Activated CD4-positive, alpha-beta T cell treated with anti-CD3 and anti-CD28 coated beads, Interleukin-2, Interleukin-4, amounts not matched to agents 100 ng/mL and 50 ng/mL, durations not matched to agents 16 hours and 8 hours (primary cell): ENCODE measurements around the gene MLXIP.

Experiments used
- DNase-seq: peaks from one replicate; pipeline ENCODE4 v3.0.0-alpha.2; 2020; ENCODE audit warnings: low spot score

Gene MLXIP

GRCh38 chr12:122079532-122080081 is 1.1 kb downstream of the MLXIP start:
- no peak for DNase-seq

GRCh38 chr12:122080149-122081082 is 1.9 kb downstream of the MLXIP start:
- no peak for DNase-seq

DNA sequence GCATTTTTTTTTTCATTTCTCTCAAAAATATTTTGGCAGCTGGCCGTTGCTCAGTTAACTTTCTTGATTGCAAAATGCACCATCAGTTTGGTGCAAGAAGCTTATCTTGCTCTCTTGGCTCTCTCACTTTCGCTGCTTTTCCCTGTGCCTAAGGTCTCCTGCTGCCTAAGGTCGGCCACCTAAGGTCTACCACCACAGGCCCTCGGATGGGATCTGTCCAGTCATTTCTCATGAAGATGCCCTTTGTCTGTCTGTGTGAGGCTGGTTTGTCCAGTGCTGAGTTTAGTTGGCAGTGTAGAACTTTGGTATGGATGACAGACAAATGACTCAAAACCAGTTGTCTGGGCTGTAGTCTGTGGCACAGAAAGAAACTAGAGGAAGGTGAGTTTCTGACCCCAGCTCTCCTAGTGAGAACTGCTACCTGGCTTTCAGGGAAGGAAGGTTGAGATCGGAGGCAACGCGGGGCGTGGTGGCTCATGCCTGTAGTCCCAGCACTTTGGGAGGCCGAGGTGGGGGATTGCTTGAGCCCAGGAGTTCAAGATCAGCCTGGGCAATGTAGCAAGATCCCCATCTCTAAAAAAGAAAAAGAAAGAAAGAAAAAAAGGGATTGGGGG is 2.6 kb downstream of the MLXIP start:
- peak; percentile 67 for DNase-seq

DNA sequence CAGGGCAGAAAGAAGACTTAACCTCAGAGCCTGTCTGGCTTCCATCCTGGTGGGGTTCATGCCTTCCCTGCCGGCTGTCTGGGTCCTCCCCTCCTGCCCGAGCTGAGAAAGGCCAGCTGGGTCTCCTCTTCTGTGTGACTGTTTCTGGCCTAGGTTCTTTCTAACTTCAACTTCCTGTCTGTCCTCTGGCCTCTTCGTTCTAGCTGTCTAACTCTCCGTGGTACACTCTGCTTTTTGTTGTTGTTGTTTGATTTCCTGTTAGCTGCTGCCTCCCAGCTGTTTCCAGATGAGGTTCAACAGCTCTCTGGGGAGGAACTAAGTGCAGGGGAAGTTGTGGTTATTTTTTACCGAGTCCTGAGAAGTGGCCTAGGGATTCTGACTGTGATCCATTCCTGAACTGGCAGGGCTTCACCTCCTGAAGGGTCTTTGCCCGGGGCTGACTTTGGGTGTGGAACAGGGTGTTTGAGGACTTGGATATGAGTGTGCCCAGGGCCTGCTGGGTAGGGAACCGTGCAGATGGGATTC is 3.2 kb downstream of the MLXIP start:
- peak; percentile 66 for DNase-seq

DNA sequence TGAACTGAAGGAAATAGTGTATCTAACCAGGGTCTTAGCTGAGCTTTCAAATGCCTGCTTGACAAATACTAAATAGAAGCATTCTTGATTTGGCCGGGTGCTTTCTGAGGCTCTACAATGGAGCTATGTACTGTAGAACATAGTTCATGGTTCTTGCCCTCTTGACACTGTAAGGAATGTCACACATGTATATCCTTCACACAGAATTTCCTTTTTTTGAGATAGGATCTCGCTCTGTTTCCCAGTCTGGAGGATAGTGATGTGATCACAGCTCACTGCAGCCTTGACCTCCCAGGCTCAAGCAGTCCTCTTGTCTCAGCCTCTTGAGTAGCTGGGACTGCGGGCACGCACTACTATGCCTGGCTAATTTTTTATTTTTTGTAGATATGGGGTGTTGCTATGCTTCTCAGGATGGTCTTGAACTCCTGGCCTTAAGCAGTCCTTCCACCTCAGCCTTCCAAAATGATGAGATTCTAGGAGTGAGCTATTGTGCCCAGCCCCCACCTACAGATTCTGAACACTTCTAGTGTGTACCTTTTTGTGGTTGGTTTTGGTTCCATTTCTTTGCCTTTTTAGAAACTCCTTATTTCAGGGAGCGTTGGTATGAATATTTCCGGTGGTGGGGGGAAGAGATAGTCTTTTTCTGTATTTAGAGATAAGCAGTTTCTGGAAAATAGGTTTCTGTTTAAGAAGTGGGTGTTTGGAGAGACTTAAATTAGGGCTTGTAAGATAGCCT is 4.2 kb downstream of the MLXIP start:
- no peak for DNase-seq

DNA sequence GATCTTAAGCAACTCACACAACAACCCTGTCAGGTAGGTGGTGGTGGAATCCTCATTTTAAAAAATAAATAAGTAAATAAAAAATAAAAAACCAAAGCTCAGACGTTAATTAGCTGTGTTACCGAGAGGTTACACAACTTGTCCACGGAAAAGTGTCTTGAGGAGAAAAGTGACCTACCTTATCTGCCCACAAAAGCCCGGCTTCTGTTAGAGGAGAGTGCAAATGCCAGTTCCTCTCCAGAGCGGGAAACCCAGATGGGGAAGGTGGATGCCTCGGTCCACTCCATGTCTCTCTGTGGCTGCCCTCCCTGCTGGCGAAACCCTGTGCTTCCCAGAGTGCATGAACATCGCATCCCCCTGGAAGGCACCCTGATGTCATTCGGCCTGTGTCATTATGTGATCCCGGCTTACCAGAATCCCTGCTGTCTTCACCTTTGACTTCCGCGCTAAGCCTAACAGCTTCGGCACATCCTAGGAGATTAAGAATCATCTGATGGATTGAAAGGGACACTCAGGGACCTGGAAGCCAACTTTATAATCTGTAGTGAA is 6.4 kb downstream of the MLXIP start:
- no peak for DNase-seq

GRCh38 chr12:122085591-122085990 is 7.0 kb downstream of the MLXIP start:
- DNase-seq = no peak

GRCh38 chr12:122086116-122086515 is 7.6 kb downstream of the MLXIP start:
- no peak for DNase-seq

DNA sequence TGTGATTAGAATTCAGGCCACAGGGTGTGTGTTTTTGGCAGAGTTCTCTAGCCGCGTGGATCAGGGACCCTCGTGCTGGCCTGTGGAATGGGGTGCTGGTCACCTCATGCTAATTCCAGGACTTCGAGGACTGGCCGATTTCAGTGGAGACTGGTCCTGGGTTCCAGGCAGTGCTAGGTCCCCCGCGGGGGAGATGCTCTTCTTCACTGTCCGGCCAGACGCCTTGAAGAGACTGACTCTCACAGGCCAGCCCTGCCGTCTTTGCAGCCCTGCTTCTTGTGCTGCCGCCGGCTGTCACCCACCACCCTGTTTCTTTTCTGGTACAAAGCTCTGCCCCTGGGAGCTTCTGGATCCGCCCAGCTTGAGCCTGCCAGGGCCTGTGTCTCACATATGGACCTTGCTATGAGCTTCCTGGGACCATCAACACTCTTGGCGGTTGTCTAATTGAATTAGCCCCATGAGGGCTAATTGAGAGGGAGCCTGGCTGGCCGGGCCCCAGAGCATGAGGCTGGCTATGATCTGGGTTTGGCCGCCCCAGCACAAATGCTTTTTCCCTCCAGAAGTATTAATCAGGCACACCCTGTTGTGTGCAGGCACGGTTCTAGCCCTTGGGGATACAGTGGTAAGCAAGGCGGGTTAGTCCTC is 8.2 kb downstream of the MLXIP start:
- no peak for DNase-seq

GRCh38 chr12:122087431-122088178 is 9.0 kb downstream of the MLXIP start:
- DNase-seq = no peak

DNA sequence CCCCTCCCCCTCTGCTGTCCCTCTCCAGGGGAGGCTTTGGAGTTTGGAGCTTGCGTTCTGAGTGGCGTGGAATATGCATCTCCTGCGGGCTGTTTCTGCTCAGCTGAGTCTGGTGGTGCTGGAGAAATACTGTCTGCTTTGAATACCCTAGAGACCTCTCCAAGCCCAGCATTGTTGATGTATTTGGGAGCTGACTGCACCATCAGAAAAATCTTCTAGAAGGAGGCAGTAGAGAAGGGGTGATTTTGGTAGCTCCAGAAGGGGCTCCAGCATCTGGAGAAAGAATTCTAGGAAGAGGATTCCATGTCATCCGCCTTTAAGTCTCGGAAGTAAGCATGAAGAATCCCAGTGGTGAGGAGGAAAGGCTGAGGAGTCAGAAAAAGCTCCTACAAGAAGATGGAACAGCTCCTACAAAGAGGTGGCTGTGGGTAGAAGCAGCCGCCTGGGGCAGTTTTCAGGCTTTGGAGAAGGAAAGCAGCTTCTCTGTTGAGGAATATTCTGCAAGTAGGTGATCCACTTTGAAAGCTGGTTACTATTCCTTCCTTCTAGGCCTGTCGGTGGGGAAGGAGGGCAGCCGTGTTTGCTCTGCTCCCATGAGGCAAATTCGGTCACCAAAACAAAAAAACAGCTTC is 9.7 kb downstream of the MLXIP start:
- DNase-seq = no peak

- DNase-seq = no peak
Measured at GRCh38 chr12:122089077-122089476, 10.5 kb downstream of the MLXIP start.

- no peak for DNase-seq
Measured at GRCh38 chr12:122090759-122091515, 12.4 kb downstream of the MLXIP start.

- no peak for DNase-seq
Measured at GRCh38 chr12:122093098-122093883, 14.7 kb downstream of the MLXIP start.

GRCh38 chr12:122094137-122094734 is 15.7 kb downstream of the MLXIP start:
- DNase-seq = no peak

- no peak for DNase-seq
Measured at GRCh38 chr12:122094735-122095631, 16.4 kb downstream of the MLXIP start.

DNA sequence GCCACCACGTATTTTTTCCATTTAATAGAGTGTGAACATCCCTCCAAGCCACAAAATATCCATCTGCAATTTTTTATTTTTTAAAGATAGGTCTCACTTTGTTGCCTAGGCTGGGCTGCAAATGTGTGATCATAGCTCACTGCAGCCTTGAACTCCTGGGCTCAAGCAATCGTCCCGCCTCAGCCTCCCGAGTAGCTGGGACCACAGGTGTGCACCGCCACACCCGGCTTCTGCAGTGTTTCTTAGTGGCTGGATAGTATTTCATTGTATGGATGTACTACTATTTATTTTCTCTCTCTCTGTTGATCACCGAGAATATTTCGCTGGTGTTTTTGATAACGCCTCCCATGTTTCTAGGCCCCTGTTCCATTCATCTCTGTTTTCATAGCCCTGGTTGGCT is 17.5 kb downstream of the MLXIP start:
- no peak for DNase-seq
